GF-D8 (cell line): ENCODE measurements around the gene NBPF1.
"Not testable (repeated sequence)": the region's sequence is repeated elsewhere in the genome, so short reads cannot be mapped to it uniquely, and the experiment has no call there.

Source experiments
- DNase-seq: peaks from one replicate; lab custom pipeline; 2025; lab: John Stamatoyannopoulos, UW

NBPF1 gene

GRCh38 chr1:16621681-16622315 is 8.4 kb upstream of the NBPF1 start:
- DNase-seq: not testable (repeated sequence)

GRCh38 chr1:16621300-16621658 is 7.9 kb upstream of the NBPF1 start:
- no peak for DNase-seq

DNA sequence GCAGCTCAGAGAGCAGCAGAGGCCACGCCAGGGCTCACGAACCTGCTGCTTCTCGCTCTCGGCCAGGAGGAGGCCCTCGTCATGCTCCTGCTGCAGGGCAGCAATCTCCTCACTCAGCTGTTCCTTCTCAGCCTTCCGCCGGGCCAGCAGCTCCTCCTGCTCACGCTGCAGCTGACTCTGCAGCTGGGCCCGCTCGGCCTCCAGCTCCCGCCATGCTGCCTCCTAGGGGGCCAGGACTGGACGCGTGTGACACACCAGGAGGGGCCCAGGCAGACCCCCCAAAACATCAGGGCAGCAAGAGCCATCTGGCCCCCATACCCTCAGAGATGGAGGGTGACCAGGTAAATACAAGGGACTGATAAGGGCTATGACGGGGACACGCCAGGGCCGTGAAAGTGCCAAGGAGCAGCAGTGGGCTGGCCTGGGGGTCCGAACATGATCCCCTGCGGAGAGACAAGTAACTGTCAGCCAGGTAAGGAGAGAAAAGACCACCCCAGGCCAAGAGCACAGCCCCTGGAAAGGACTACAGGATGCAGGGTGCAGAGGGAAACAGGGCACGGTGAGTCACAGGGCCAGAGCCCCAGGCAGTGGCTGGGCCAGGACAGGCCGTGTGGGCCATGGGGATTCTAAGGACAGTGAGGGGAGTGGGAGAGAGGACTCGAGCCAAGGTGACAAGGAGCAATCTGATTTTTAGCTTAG is 6.6 kb upstream of the NBPF1 start:
- DNase-seq: not testable (repeated sequence)

DNA sequence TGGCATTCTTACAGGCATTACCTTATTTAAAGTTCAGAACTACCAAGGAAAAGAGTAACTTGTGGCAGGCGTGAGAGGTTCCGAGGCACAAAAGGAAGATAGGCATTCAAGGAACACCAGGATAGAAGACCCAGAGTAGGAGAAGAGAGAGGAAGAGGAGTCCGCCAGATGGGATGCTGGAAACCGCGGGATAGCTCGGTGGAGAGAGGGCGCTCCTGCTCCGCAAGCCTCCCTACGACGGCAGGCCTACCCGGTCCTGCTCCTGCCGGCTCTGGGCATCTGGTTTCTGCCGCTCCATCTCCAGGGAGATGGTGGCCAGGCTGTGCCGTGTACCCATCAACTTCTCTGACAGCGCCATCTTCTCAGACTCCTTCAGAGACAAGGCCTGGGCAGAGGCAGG is 5.4 kb upstream of the NBPF1 start:
- DNase-seq: no peak

DNA sequence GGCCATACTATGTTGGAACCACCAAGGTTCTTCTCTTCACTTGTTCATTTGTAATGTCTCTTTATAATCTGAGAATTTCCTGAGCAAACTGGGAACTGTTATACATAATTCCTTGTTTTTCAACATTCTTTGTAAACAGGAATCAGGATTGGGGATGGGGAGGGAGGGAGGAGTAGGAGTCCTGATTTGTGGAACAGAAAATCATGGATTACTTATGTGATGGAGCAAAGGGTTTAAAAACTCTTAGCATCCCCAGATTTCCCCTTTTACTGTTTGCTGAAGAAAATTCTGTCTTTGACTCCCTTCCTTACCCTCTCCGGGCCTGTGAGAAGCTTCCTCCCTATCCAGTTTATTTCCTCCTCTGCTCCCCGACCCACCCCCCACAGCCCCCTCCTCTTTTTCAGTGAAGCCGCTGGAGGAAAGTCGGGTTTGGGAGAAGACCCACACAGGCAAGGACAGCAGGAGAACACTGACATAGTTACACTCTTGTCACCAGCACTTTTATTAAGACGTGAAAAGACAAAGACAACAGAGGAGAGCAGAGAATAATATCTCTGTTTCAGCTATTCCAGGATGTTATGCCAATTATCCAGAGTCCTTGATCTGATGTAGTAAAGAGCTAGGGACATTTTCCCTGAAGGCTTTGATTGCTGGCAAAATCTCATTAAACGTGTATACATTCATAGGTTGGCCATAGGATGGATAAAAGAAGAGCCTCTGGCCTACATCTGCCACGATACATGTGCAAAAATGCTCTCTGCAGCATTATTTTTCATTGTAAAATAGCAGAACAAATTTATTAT is 4.6 kb upstream of the NBPF1 start:
- DNase-seq: no peak

DNA sequence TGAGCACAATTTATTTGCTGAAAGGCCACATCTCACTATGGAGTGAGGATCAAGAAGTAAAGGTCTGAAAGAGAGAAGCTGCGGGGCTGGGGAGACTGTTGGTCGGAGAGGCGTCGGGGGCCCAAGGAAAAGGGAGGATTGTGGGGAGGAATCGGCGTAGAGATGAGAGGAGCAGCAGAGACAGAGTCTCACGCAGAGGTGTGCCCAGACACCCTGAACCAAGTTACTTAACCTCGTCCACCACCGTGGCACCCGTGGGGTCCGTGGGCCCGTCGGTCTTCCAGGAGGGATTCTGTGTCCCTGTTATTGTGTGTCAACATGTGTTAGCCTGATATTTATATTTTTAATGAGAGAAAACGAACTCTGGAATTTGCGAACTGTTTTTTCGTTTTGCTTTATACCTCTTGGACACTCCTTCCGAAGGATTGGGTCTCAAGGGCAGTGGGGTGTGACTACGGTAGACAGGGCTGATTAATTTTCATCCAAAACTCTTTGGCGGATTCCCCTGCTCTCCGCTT is 3.8 kb upstream of the NBPF1 start:
- DNase-seq: no peak

- no peak for DNase-seq
Measured at GRCh38 chr1:16615253-16616252, 2.2 kb upstream of the NBPF1 start.

DNA sequence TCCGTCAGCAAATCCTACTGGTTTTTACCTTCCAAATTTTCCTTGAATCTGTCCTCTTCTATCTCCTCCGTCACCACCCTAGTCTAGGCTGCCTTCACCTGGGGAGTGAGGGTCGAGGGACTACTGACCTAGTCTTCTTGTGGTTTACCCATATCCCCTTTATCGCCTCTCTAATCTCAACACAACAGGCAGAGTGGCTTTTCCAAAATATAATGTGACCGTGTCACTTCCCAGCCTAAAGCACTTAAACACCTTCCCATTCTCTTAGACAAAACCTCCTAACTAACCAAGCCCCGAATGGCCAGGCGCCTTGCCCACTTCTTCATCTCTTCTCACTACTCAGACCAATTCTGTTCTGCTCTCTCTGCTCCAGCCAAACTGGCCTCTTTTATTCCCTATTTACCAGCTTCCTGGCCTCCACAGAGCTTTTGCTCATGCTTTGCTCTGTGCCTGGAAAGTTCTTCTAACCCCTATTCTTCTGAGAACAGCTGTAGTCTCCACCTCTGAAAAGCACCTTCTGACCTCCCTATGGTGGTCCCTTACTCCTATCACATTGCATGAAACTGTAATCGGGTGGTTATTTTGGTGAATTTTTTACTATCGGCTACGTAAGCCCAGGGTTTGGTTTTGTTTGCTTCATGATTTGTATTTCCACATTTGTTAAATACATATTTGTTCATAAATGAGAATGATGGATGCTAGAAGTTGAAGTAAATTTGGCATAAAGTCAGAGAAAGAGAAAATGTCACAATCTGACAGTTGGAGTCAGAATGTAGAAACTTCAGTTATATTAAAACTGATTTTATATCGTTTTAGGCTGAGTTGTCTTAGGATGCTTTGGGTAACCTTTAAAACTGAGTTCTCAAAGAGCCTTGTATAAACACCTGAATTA is 1.2 kb upstream of the NBPF1 start:
- DNase-seq: peak; percentile 62

DNA sequence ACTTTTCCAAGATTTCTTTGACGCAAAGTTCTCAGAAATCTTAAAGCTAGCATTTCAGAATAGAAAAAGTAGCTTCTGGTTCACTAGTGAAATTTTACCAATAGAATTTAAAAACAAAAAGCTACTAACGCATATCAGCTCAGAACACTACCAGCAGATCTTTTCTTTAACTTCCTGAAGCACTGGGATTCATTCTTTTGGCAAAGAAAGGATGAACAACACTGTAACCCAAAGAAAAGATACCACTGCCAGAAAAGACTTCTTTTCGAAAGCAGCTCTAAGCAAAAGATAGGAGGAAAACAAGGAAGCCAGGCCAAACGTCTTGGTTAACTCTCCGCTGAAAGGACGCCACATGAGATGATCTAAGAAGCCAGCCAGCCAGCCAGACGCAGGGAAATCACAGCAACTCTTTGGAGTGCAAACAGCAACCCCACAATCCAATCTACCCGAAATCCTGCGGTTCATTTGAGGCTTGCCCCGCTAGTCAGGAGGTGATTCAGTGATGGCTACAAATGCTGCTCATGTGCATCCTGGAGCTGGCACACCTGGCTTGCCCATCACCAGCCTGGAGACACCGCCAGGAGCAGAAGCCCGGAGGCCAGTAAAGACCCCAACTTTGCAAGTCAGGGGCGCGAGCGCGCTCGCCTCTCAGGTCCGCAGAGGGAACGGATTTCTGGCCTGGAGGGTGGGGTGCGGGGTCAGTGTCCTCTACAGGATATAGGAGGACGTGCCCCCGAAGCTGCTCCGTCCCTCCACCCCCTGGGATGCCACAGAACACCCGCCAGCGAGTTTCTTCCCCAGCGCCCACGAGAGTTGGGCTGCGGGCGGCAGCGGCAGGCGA is 812 bp downstream of the NBPF1 start:
- peak; percentile 54 for DNase-seq

- DNase-seq: not testable (repeated sequence)
Measured at GRCh38 chr1:16611981-16612331, 1.4 kb downstream of the NBPF1 start.

DNA sequence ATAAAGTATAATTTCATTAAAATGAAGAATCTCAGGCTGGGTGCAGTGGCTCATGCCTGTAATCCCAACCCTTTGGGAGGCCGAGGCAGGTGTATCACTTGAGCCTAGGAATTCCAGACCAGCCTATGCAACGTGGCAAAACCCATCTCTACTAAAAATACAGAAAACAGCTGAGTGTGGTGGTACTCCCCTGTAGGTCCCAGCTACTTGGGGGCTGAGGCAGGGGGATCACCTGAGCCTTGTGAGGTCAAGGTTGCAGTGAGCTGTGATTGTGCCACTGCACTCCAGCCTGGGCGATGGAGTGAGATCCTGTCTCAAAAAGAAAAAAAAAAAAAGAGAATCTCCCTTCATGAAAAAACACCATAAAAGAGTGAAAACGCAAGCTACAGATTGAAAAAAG is 2.2 kb downstream of the NBPF1 start:
- not testable (repeated sequence) for DNase-seq

GRCh38 chr1:16610553-16610952 is 2.8 kb downstream of the NBPF1 start:
- not testable (repeated sequence) for DNase-seq

DNA sequence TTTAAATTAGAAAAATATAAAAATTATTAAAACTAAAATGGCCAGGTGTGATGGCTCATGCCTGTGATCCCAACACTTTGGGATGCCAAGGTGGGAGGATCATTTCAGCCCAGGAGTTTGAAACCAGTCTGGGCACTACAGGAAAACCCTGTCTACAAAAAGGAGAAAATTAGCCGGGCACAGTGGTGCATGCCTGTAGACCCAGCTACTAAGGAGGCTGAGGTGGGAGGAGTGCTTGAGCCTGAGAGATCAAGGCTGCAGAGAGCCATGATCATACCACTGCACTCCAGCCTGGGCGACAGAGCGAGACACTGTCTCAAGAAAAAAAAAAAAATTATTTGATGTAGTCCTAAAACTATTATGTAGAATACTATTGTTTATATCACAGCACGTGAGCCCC is 3.6 kb downstream of the NBPF1 start:
- not testable (repeated sequence) for DNase-seq

- no peak for DNase-seq
Measured at GRCh38 chr1:16608838-16609560, 4.4 kb downstream of the NBPF1 start.

- not testable (repeated sequence) for DNase-seq
Measured at GRCh38 chr1:16607853-16608815, 5.2 kb downstream of the NBPF1 start.

GRCh38 chr1:16607433-16607851 is 5.9 kb downstream of the NBPF1 start:
- DNase-seq: no peak

DNA sequence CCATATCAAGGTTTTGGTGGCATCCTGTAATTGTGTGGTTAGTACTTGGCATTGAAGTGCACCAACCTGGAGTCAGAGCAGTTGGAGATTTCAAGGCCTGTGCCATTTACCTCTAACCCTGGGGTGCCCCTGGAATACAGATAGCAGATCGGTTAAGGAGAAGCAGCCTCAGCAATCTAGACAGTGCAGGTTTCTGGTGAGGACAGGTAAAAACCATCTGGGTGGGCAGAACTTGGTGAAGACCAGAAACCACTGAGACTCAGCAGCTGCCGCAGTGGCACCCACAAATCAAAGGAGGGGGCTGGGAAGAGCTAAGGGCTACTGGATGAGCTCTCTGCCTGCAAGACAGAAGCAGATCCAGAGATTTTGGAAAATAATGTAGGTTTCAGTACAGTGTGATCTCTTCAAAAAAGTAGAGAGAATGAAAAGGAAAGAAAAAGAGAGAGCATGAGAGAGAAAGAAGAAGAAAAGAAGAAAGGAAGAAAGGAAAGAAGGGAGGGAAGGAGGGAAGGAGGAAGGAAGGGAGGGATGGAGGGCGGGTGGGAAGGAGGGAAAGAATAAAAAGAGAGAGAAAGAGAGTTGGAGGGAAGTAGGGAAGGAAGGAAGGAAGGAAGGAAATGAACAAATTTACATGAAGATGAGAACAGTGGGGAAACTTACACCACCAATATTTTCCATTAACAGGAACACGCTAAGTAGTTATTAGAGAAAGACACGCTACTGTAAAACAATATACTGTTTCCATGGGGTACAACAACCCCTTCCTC is 6.5 kb downstream of the NBPF1 start:
- DNase-seq: not testable (repeated sequence)
